Hepatocyte (in vitro differentiated cells): ENCODE results near the gene TMEM30A.

ENCODE experiments used
- EZH2phosphoT487 ChIP-seq: fragments of 200-600 bp; sonication (generic); IDR thresholded peaks from one replicate; pipeline ENCODE4 v1.6.1; 2018; ENCODE audit warnings: antibody characterized with exemption, mild to moderate bottlenecking, low read depth, moderate library complexity; ENCODE audit not compliant: unreplicated experiment, severe bottlenecking
- TF ChIP-seq, protein P1 (sequence below): fragments of 200-600 bp; sonication (generic); IDR thresholded peaks from 2 replicates; pipeline ENCODE4 v1.5.1; 2016; ENCODE audit warnings: antibody characterized with exemption, mild to moderate bottlenecking; ENCODE audit not compliant: poor library complexity

DNA sequence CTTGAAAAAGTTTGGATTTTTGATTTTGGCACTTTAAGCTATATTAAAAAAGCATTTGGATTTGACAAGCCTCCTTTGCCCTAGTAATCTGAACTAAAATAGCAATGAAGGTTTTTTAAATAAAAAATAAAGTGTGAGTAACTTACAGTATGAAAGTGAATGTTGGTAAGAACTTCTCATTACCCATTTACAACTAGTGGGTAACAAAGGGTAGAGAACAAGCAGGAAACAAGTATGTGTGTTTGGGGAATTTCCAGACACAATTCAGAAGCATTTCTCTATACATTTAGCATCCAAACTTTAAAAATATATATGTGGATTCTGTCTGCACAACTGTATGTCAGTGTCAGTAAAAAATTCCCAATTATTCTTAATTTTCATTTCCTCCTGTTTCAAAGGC lies 2.9 kb downstream of the TMEM30A start:
- TF ChIP-seq, protein P1, sequence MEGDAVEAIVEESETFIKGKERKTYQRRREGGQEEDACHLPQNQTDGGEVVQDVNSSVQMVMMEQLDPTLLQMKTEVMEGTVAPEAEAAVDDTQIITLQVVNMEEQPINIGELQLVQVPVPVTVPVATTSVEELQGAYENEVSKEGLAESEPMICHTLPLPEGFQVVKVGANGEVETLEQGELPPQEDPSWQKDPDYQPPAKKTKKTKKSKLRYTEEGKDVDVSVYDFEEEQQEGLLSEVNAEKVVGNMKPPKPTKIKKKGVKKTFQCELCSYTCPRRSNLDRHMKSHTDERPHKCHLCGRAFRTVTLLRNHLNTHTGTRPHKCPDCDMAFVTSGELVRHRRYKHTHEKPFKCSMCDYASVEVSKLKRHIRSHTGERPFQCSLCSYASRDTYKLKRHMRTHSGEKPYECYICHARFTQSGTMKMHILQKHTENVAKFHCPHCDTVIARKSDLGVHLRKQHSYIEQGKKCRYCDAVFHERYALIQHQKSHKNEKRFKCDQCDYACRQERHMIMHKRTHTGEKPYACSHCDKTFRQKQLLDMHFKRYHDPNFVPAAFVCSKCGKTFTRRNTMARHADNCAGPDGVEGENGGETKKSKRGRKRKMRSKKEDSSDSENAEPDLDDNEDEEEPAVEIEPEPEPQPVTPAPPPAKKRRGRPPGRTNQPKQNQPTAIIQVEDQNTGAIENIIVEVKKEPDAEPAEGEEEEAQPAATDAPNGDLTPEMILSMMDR, result no peak
- TF ChIP-seq EZH2phosphoT487, result no peak
